Spleen (tissue), 3 donors: Measurements from ENCODE around the gene RNF225.

Experiments used
- POLR2A ChIP-seq, 3 donors: fragments of 450-650 bp; IDR thresholded peaks; one replicate each; pipeline ENCODE4 v1.5.1; 2017; ENCODE audit warnings: antibody characterized with exemption in 3 of 3, mild to moderate bottlenecking in 1 of 3
- POLR2AphosphoS5 ChIP-seq, 3 donors: sonication (generic); formaldehyde crosslinking; IDR thresholded peaks; one replicate each; pipeline ENCODE4 v1.5.1; 2017; ENCODE audit warnings: antibody characterized with exemption in 3 of 3

DNA sequence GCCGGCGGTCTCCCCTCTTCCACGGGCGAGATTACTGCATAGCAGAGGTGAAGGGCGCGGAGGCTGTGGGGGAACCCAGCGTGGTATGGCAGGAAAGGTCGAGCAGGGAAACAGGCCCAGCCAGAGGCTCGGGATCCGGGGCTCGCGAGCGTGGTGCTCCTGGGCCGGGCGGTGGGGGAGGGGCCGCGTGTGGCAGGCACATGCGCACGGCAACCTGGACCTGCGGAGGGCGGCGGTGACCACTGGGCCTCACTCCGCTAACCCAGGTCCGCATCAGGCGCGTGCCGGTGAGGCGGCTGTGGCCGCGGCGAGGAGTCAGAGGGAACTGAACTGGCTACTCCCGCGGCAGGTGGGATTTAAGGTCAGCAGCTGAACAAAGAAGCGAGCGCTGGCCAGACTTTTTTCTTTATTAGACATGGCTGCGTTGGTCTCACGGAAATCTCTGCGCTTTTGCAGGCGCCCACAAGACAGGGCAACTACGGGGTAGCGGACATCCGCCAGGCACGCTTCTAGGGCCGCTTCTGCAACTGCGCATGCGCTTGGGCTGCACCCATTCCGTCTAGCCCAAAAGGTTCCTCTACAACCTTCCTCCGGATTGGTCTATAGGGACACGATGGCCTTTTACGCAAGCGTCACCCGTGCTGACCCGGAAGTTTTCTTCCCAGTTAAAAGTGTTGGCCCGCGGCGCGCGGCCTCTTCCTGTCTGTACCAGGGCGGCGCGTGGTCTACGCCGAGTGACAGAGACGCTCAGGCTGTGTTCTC, 8.7 kb upstream of the RNF225 start, which contains the start of gene RPS5:
- TF ChIP-seq POLR2A (IDR thresholded peaks at IDR 0.05) (peak in 1 of 3 donors; percentile 79), POLR2AphosphoS5 (IDR thresholded peaks at IDR 0.05) (peak; percentile 92 to 96 (median 95))
